ENCODE measurements around the gene PLK2. TPM values are rescaled to one million over a fixed set of nuclear protein-coding genes. Genes with fewer than 3 reads are reported as not detected.

The PLK2 gene
- total RNA-seq, 4 donors from 2014 or later: 34.9 to 59.3 (median 40.8) TPM

DNA sequence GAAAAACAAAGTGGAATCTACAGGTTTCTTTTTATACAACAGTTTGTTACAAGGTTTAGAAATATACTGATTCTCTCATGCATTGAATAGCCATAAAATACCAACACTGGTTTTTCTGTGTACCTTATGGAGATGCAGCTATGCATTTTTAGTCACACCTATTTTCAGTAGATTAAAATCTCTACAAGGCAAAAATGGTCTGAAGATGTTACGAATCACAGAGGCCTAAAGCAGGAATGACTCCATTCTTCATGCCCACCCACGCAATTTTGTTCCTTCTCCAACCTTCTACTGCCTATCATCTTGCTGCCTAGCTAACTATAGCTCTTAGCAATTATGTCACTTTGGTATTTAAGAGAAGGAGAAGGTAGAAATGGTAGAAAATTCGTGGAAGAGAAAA lies 9.9 kb downstream of the PLK2 start:
- no peak for DNase-seq

GRCh38 chr5:58447226-58447625 lies 12.7 kb downstream of the PLK2 start:
- Histone ChIP-seq H3K9me3 (no peaks in the 10 kb centered on the region), H3K27me3 (no peaks in the 10 kb centered on the region), H3K27ac (no peak overlapping the region), H3K4me1 (no peaks in the 10 kb centered on the region), H3K4me3 (replicated peaks in 1 of 3) (no peak overlapping the region), H3K36me3 (no peaks in the 10 kb centered on the region)
- no peak for TF ChIP-seq CTCF (IDR thresholded peaks at IDR 0.05)
- no peak for TF ChIP-seq POLR2A (IDR thresholded peaks at IDR 0.05)
- DNase-seq: no peak
- intact Hi-C loops (cut with DNase I): no loop called here
- WGBS, 2 donors: 88 to 92% methylated on average over 2 of the region's 2 CpGs

More for the DNA sequence above, 9.9 kb downstream of the PLK2 start:
- intact Hi-C loops (cut with DNase I): no loop called here
- H3K4me3 ChIP-seq (replicated peaks in 1 of 3): no peak overlapping the region
- peaks cover 16 to 20% of the 10 kb centered on the region in 2 donors for H3K36me3 ChIP-seq
- H3K9me3 ChIP-seq: no peaks in the 10 kb centered on the region
- no peaks in the 10 kb centered on the region for H3K27me3 ChIP-seq
- 94 to 96% methylated on average over 3 of the region's 3 CpGs for WGBS, 2 donors
- H3K27ac ChIP-seq: no peak overlapping the region
- no peaks in the 10 kb centered on the region for H3K4me1 ChIP-seq
- TF ChIP-seq CTCF (IDR thresholded peaks at IDR 0.05) (no peak), POLR2A (IDR thresholded peaks at IDR 0.05) (no peak)

DNA sequence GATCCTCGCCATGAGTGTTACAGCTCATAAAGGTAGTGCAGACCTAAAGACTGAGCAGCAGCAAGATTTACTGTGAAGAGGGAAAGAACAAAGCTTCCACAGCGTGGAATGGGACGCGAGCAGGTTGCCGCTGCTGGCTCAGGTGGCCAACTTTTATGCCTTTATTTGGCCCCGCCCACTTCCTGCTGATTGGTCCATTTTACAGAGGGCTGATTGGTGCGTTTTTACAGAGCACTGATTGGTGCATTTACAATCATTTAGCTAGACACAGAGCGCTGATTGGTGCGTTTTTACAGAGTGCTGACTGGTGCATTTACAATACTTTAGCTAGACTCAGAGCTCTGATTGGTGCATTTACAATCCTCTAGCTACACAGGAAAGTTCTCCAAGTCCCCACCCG lies 13.9 kb downstream of the PLK2 start:
- no peaks in the 10 kb centered on the region for H3K36me3 ChIP-seq
- WGBS, 2 donors: 93 to 94% methylated on average over 10 of the region's 10 CpGs
- intact Hi-C loops (cut with DNase I): no loop called here
- no peak for DNase-seq
- TF ChIP-seq POLR2A (IDR thresholded peaks at IDR 0.05) (no peak), CTCF (IDR thresholded peaks at IDR 0.05) (no peak)
- no peak overlapping the region for H3K27ac ChIP-seq
- no peaks in the 10 kb centered on the region for H3K27me3 ChIP-seq
- no peaks in the 10 kb centered on the region for H3K9me3 ChIP-seq
- H3K4me3 ChIP-seq (replicated peaks in 1 of 3): no peak overlapping the region
- H3K4me1 ChIP-seq: no peaks in the 10 kb centered on the region

DNA sequence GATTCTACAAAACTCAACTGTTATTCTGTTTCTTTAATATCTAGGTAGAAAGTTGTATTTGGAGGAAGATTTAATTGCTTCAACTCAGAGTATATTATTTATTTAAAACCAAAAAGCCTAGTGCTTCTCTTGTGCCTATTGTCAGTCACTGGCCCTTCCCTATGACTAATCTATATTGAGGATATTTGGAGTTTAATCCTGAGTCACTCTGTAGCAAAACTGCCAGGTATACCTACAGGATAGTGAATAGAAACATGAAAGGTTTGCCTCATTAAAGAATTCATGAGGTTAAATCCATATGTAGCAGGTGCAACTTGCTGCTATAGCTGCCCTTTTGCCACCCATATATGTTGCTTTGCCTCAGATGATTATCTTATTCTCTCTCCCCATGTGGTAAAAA lies 15.1 kb downstream of the PLK2 start:
- DNase-seq: no peak
- no peaks in the 10 kb centered on the region for H3K9me3 ChIP-seq
- no peaks in the 10 kb centered on the region for H3K36me3 ChIP-seq
- no peaks in the 10 kb centered on the region for H3K27me3 ChIP-seq
- intact Hi-C loops (cut with DNase I): no loop called here
- H3K4me1 ChIP-seq: no peaks in the 10 kb centered on the region
- H3K27ac ChIP-seq: no peak overlapping the region
- TF ChIP-seq CTCF (IDR thresholded peaks at IDR 0.05) (no peak), POLR2A (IDR thresholded peaks at IDR 0.05) (no peak)
- H3K4me3 ChIP-seq (replicated peaks in 1 of 3): no peak overlapping the region

DNA sequence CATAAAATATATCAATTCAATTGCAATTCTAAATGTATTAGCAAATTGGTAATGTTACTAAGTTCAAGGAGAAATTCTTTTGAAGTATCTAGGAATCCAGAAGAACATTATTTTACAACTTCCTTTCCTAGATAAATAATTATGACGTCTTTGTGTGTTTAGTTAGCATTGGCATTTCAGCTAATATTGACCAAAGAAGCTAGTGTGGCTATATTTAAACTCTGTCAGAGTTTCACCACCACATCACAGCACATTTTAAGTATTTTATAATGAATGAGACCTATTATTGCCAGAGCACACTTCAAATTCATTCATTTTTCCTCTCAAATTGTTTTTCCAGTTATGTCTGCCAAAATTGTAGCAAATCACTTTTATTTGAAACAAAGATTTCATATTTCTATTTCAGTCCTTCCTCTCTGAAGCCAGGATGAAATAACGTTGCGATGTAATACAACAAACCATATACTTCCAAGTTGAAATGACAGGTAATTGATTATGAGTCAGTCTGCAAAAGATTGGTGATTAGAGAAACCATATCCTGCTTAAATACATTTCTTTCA lies 18.9 kb downstream of the PLK2 start:
- no peak for TF ChIP-seq POLR2A (IDR thresholded peaks at IDR 0.05)
- TF ChIP-seq CTCF (IDR thresholded peaks at IDR 0.05): no peak
- no peak overlapping the region for H3K27ac ChIP-seq
- H3K36me3 ChIP-seq: no peaks in the 10 kb centered on the region
- DNase-seq: no peak
- H3K9me3 ChIP-seq: no peaks in the 10 kb centered on the region
- 58 to 66% methylated on average over 3 of the region's 3 CpGs for WGBS, 2 donors
- no peaks in the 10 kb centered on the region for H3K4me1 ChIP-seq
- no peak overlapping the region for H3K4me3 ChIP-seq (replicated peaks in 1 of 3)
- H3K27me3 ChIP-seq: no peaks in the 10 kb centered on the region
- intact Hi-C loops (cut with DNase I): no loop called here
